BJ (cell line): ENCODE results near the gene ZNF860. TPM values are rescaled to one million over a fixed set of nuclear protein-coding genes. Genes with fewer than 3 reads are reported as not detected.

Source experiments
- CTCF ChIA-PET: fragments of 350-600 bp; formaldehyde crosslinking; extraction: SDS; loops from one replicate; lab custom pipeline; 2021; ENCODE audit warnings: antibody characterized with exemption, inconsistent platforms; lab: Yijun Ruan, JAX
- POLR2A ChIA-PET: fragments of 300-600 bp; sonication (Branson Sonifier 250); formaldehyde crosslinking; extraction: SDS; loops from one replicate; lab custom pipeline; 2021; ENCODE audit warnings: antibody characterized with exemption; lab: Charles Lee
- DNase-seq: peaks from one replicate; pipeline ENCODE4 v3.0.0-alpha.2; 2011; ENCODE audit warnings: low read depth
- H3K27me3 ChIP-seq: 2 replicates; pipeline ENCODE4 v1.6.0; 2011; ENCODE audit warnings: low read length; ENCODE audit not compliant: control insufficient read depth, insufficient read depth
- H3K36me3 ChIP-seq: 2 replicates; pipeline ENCODE4 v1.5.1; 2011; ENCODE audit warnings: low read length; ENCODE audit not compliant: control insufficient read depth, insufficient read depth
- H3K4me3 ChIP-seq: 2 replicates; pipeline ENCODE4 v1.5.1; 2011; ENCODE audit warnings: low read depth, mild to moderate bottlenecking, control low read depth, low read length
- polyA minus RNA-seq: library from RNA; depleted of rRNA, polyadenylated mRNA; stranded (reverse); fragments of >200 nt; gene quantifications from 2 replicates; pipeline ENCODE4 v1.2.3, GENCODE V29; 2011; rRNA and poly(A)+ RNA removed
- polyA plus RNA-seq: library from polyadenylated mRNA; depleted of rRNA; stranded (reverse); fragments of >200 nt; gene quantifications from 2 replicates; pipeline ENCODE4 v1.2.3, GENCODE V29; 2011; rRNA removed
- TF ChIP-seq, protein P1 (sequence below): IDR thresholded peaks from 2 replicates; pipeline ENCODE4 v1.5.1; 2011; ENCODE audit warnings: low read depth, mild to moderate bottlenecking, control low read depth, inconsistent platforms, low read length, moderate library complexity; ENCODE audit not compliant: insufficient read depth

Gene ZNF860
- polyA plus RNA-seq (0.32 and 0.45 TPM in 2 replicates), polyA minus RNA-seq (0.26 and 0.71 TPM in 2 replicates)

DNA sequence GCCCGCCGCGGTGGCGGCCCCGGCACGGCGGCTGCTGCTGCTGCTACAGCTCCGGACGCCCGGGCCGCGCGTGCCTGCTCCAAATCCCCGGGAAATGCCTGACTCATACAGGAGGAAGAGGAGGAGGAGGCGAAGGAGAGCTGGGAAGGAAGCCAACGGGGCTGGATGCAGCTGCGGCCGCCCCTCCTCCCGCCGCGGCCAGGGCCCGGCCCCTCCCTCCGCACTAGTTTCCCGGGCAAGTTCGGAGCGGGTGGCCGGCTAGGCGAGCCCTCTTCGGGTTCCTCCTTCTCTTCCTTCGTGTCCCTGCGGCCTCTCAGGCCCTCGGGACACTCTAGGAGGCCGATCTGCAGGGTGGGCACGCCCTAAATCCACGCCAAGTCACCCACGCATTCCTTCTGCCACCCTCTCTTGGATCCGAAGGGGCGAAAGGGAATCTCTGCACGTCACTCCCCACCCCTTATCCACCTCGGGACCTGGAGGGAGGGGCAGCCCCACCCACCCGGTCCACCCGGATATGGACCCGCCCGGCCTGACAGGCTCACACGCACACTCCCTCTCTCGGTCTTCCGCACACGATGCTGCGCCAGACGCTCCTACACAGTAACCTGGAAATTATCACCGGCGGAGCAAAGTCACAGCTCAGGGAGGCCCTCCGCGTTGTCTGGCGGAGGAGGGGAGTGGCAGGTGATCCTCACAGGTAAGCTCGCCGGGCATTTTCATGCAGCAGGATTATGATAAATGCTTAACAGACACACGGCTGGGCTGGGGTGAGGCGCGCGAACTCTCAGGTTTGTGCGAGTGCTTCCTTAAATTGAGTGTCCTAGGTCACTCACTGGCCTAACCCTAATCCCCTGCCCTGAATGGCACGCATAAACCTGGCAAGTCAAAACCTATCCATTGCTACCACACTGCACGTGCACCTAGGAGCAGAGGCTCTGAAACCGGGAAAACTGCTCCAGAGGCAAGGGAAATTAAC lies at the start of gene ZNF860, which contains the start of gene OSBPL10:
ZNF860 (plus strand) TSS at position 545 of the 976 bp plus-strand sequence. CDS start 7,330 bp downstream, outside the sequence.
OSBPL10 (minus strand) TSS at position 57 of the 976 bp plus-strand sequence. CDS start 83 bp downstream, outside the sequence.
- ChIA-PET CTCF (interaction anchor here (1.0 kb wide), 1 partner anchor 14 kb away, joined by 3 read pairs; no protein-coding TSS in a partner anchor), POLR2A (no interaction called here)
- TF ChIP-seq, protein P1, sequence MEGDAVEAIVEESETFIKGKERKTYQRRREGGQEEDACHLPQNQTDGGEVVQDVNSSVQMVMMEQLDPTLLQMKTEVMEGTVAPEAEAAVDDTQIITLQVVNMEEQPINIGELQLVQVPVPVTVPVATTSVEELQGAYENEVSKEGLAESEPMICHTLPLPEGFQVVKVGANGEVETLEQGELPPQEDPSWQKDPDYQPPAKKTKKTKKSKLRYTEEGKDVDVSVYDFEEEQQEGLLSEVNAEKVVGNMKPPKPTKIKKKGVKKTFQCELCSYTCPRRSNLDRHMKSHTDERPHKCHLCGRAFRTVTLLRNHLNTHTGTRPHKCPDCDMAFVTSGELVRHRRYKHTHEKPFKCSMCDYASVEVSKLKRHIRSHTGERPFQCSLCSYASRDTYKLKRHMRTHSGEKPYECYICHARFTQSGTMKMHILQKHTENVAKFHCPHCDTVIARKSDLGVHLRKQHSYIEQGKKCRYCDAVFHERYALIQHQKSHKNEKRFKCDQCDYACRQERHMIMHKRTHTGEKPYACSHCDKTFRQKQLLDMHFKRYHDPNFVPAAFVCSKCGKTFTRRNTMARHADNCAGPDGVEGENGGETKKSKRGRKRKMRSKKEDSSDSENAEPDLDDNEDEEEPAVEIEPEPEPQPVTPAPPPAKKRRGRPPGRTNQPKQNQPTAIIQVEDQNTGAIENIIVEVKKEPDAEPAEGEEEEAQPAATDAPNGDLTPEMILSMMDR = 0 out of 2 replicates have a peak, but pooled peaks have one; percentile 11

DNA sequence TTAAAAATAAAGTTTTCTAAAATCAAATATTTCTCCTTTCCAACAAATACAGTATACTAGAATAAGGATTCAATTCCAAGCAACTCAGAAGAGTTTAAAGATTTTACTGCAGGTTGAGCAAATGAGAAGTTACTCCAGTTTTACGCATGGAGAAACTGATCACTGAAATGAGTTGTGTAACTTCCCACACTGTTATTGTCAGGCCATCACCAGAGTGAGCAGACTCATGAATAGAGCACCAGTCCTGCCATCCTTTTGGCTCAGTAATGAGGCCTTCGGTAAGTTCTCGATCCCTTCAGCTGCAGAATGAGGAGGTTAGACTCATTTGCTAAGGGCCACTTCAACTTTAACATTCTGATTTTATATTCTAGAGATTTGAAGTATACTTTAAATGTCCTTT lies 48.6 kb upstream of the ZNF860 start:
- H3K4me3 ChIP-seq = no peak overlapping the region
- no peaks in the 10 kb centered on the region for H3K36me3 ChIP-seq
- TF ChIP-seq, protein P1 = no peak
- ChIA-PET POLR2A (no interaction called here), CTCF (no interaction called here)
- DNase-seq = no peak
- no peaks in the 10 kb centered on the region for H3K27me3 ChIP-seq

More for the DNA sequence above, at the start of gene ZNF860, which contains the start of gene OSBPL10:
- peak; percentile 60 for DNase-seq
- Histone ChIP-seq H3K36me3 (no peaks in the 10 kb centered on the region), H3K27me3 (no peaks in the 10 kb centered on the region), H3K4me3 (peak within 1 kb of the TSS; percentile 70)

GRCh38 chr3:31934018-31934417 lies 47.5 kb upstream of the ZNF860 start:
- no peak overlapping the region for H3K4me3 ChIP-seq
- ChIA-PET POLR2A (interaction anchor here (0.7 kb wide), 1 partner anchor 975 kb away, joined by 12 read pairs; no protein-coding TSS in a partner anchor), CTCF (interaction anchor here (0.6 to 1.1 kb wide), 2 partner anchors 325 to 950 kb away, joined by 3 to 4 read pairs; no protein-coding TSS in a partner anchor)
- no peak for DNase-seq
- H3K27me3 ChIP-seq = no peaks in the 10 kb centered on the region
- H3K36me3 ChIP-seq = no peaks in the 10 kb centered on the region
- TF ChIP-seq, protein P1 = no peak

GRCh38 chr3:31934866-31935265 lies 46.7 kb upstream of the ZNF860 start:
- Histone ChIP-seq H3K27me3 (no peaks in the 10 kb centered on the region), H3K4me3 (no peak overlapping the region), H3K36me3 (no peaks in the 10 kb centered on the region)
- TF ChIP-seq, protein P1 = no peak
- ChIA-PET POLR2A (no interaction called here), CTCF (interaction anchor here (1.3 kb wide), 1 partner anchor 11 kb away, joined by 3 read pairs; no protein-coding TSS in a partner anchor)
- DNase-seq = no peak

DNA sequence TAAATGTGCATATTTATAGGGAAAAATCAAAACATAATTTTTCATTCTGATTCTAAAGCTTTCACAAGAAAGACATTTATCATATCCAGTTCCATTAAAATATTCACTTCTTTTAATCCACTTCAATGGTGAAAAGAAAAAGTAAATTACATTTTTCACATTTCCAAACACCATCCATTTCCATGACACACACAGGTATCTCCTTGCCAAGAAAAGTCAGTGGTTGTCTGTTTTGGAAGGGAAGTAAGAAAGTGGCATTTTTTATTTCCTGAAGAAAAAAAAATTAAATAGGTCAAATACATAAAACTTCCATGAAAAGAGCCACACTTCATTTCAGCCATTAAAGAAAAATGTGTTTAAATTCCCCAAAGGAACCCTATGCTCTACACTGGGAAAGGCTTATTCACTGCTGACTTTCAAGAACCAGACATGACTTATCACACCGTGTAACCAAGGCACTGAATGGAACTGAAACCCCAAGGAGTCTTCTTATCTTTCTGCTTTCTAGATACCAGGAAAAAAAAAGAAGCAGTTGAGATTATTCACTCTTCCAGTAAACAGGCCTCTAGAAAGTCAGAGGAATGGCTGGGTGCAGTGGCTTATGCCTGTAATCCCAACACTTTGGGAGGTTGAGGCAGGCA lies 45.0 kb upstream of the ZNF860 start:
- DNase-seq = no peak
- Histone ChIP-seq H3K27me3 (no peaks in the 10 kb centered on the region), H3K4me3 (no peak overlapping the region), H3K36me3 (no peaks in the 10 kb centered on the region)
- TF ChIP-seq, protein P1 = no peak
- ChIA-PET POLR2A (no interaction called here), CTCF (no interaction called here)
